Measurements from ENCODE around the gene VAV2.
"Not testable (repeated sequence)": the region's sequence is repeated elsewhere in the genome, so short reads cannot be mapped to it uniquely, and the experiment has no call there.

VAV2 gene

GRCh38 chr9:133995012-133995896 is 3.1 kb upstream of the VAV2 start:
- peak; percentile 56 for DNase-seq

GRCh38 chr9:133994353-133995011 is 2.4 kb upstream of the VAV2 start:
- DNase-seq = peak; percentile 91

GRCh38 chr9:133993635-133994253 is 1.6 kb upstream of the VAV2 start:
- no peak for DNase-seq

GRCh38 chr9:133992780-133993634 is 883 bp upstream of the VAV2 start:
- DNase-seq = peak; percentile 91

- no peak for DNase-seq
Observed at GRCh38 chr9:133991214-133991921, 756 bp downstream of the VAV2 start.

- DNase-seq = peak; percentile 88
Observed at GRCh38 chr9:133990366-133991213, 1.5 kb downstream of the VAV2 start.

GRCh38 chr9:133989625-133990365 is 2.3 kb downstream of the VAV2 start:
- DNase-seq = peak; percentile 35

- not testable (repeated sequence) for DNase-seq
Observed at GRCh38 chr9:133988771-133989170, 3.4 kb downstream of the VAV2 start.

GRCh38 chr9:133987946-133988665 is 4.0 kb downstream of the VAV2 start:
- no peak for DNase-seq

- DNase-seq = peak; percentile 35
Observed at GRCh38 chr9:133987446-133987788, 4.7 kb downstream of the VAV2 start.

GRCh38 chr9:133986774-133987445 is 5.2 kb downstream of the VAV2 start:
- DNase-seq = peak; percentile 41

- DNase-seq = no peak
Observed at GRCh38 chr9:133986061-133986460, 6.1 kb downstream of the VAV2 start.

GRCh38 chr9:133982971-133983720 is 9.0 kb downstream of the VAV2 start:
- no peak for DNase-seq

- no peak for DNase-seq
Observed at GRCh38 chr9:133981958-133982681, 10.0 kb downstream of the VAV2 start.

- DNase-seq = no peak
Observed at GRCh38 chr9:133981589-133981957, 10.6 kb downstream of the VAV2 start.

GRCh38 chr9:133980864-133981588 is 11.1 kb downstream of the VAV2 start:
- DNase-seq = no peak

Data from islet precursor cell (in vitro differentiated cells).